HUES48 (cell line): Measurements from ENCODE around the gene MYCBPAP.

Source experiments
- H3K27ac ChIP-seq: one replicate; pipeline ENCODE4 v1.7.0; 2013; ENCODE audit warnings: low read depth, low read length, inconsistent platforms
- H3K27me3 ChIP-seq: 2 replicates; pipeline ENCODE4 v1.6.1; 2013; ENCODE audit warnings: mild to moderate bottlenecking, low read length; ENCODE audit not compliant: control insufficient read depth, insufficient read depth
- H3K36me3 ChIP-seq: 2 replicates; pipeline ENCODE4 v1.6.1; 2013; ENCODE audit warnings: low read length; ENCODE audit not compliant: control insufficient read depth, insufficient read depth
- H3K4me1 ChIP-seq: 2 replicates; pipeline ENCODE4 v1.6.1; 2013; ENCODE audit warnings: mild to moderate bottlenecking, low read length; ENCODE audit not compliant: control insufficient read depth, insufficient read depth
- H3K4me3 ChIP-seq: 2 replicates; pipeline ENCODE4 v1.5.1; 2013; ENCODE audit warnings: mild to moderate bottlenecking, low read depth, low read length
- H3K9ac ChIP-seq: 2 replicates; pipeline ENCODE4 v1.6.1; 2013; ENCODE audit warnings: mild to moderate bottlenecking, low read depth, low read length, moderate library complexity
- H3K9me3 ChIP-seq: 2 replicates; pipeline ENCODE4 v1.6.1; 2013; ENCODE audit warnings: low read length; ENCODE audit not compliant: control insufficient read depth, insufficient read depth

Gene MYCBPAP

GRCh38 chr17:50534222-50534978 lies 26.2 kb downstream of the MYCBPAP start:
- Histone ChIP-seq H3K4me3 (peak overlapping the region; percentile 66), H3K36me3 (no peaks in the 10 kb centered on the region; the same call in 1 of the 2 replicates), H3K4me1 (peaks cover 16% of the 10 kb centered on the region), H3K27ac (no peak overlapping the region), H3K9me3 (no peaks in the 10 kb centered on the region), H3K27me3 (peaks cover 36% of the 10 kb centered on the region), H3K9ac (no peak overlapping the region)

GRCh38 chr17:50534979-50535326 lies 26.7 kb downstream of the MYCBPAP start:
- Histone ChIP-seq H3K27me3 (peaks cover 36% of the 10 kb centered on the region), H3K4me1 (peaks cover 18% of the 10 kb centered on the region), H3K36me3 (no peaks in the 10 kb centered on the region; the same call in 1 of the 2 replicates), H3K9ac (no peak overlapping the region), H3K27ac (no peak overlapping the region), H3K9me3 (no peaks in the 10 kb centered on the region), H3K4me3 (no peak overlapping the region)

DNA sequence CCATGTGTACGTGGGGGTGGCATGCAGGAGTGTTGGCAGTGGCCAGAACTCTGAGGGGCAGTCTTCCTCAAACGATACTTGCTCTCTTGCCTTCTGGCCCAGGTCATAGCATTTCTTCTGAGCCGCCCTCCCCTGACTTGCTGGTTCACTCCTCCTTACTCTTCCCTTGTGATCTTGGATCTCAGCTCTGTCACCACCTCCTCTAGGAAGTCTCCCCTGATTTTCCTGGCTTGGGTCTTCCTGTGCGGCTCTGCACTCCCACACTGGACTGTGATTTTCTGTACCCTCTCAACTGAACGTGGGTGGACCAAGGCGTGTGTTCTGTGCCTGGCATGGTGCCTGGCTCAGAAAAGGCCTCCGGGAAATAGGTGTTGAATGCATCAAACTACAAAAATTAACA lies 27.2 kb downstream of the MYCBPAP start:
- Histone ChIP-seq H3K4me1 (peaks cover 20% of the 10 kb centered on the region), H3K36me3 (no peaks in the 10 kb centered on the region; the same call in 1 of the 2 replicates), H3K9me3 (no peaks in the 10 kb centered on the region), H3K27ac (no peak overlapping the region), H3K4me3 (no peak overlapping the region), H3K27me3 (peaks cover 36% of the 10 kb centered on the region), H3K9ac (no peak overlapping the region)

- H3K4me1 ChIP-seq = peaks cover 17% of the 10 kb centered on the region
- H3K36me3 ChIP-seq = no peaks in the 10 kb centered on the region; the same call in 1 of the 2 replicates
- H3K9ac ChIP-seq = no peak overlapping the region
- H3K27me3 ChIP-seq = peaks cover 36% of the 10 kb centered on the region
- no peaks in the 10 kb centered on the region for H3K9me3 ChIP-seq
- no peak overlapping the region for H3K4me3 ChIP-seq
- H3K27ac ChIP-seq = no peak overlapping the region
These were observed 28.7 kb downstream of the MYCBPAP start for GRCh38 chr17:50536683-50537646.

DNA sequence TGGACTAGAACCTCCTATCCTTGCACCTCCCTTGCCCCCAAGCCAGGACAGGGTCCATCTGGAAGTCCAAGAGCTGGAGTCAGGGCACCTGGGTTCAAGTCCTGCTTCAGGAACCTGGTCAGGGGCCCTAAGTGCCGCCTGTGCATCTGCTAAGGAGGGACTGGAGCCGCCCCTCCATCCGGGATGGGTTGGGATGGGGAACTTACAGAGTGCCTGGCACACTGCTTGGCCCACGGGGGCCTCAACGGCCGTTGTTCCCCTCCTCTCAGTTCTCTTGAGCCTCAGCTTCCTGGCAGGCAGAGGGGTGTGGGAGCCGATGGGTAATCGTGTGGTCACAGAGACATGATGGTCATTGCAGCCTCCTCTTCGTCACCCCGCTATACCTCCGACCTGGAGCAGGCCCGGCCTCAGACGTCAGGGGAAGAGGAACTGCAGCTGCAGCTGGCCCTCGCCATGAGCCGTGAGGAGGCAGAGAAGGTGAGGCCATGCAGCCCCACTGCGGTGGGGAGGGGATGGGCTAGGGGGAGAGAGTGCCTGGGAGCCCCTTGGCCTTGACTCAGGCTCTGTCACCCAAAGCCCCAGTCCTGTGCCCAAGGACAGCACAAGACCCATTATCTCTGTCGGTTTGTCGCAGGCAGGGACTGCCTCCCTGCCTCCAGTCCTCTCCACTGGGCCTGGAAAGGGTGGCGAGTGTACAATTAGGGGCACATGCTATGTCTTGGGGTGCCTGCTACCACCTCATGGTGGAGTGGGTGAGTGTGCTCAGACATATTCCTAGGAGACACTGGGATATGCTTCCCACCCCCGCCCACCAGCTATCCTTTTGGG lies 29.7 kb downstream of the MYCBPAP start:
- H3K36me3 ChIP-seq = no peaks in the 10 kb centered on the region; the same call in 1 of the 2 replicates
- H3K27ac ChIP-seq = no peak overlapping the region
- H3K9me3 ChIP-seq = no peaks in the 10 kb centered on the region
- no peak overlapping the region for H3K4me3 ChIP-seq
- H3K4me1 ChIP-seq = peaks cover 20% of the 10 kb centered on the region
- no peak overlapping the region for H3K9ac ChIP-seq
- H3K27me3 ChIP-seq = peaks cover 26% of the 10 kb centered on the region

- no peak overlapping the region for H3K27ac ChIP-seq
- H3K36me3 ChIP-seq = no peaks in the 10 kb centered on the region; the same call in 1 of the 2 replicates
- no peaks in the 10 kb centered on the region for H3K9me3 ChIP-seq
- H3K4me3 ChIP-seq = no peak overlapping the region
- H3K9ac ChIP-seq = no peak overlapping the region
- H3K4me1 ChIP-seq = peaks cover 23% of the 10 kb centered on the region
- peaks cover 18% of the 10 kb centered on the region for H3K27me3 ChIP-seq
These were observed 30.5 kb downstream of the MYCBPAP start for GRCh38 chr17:50538549-50539410.

DNA sequence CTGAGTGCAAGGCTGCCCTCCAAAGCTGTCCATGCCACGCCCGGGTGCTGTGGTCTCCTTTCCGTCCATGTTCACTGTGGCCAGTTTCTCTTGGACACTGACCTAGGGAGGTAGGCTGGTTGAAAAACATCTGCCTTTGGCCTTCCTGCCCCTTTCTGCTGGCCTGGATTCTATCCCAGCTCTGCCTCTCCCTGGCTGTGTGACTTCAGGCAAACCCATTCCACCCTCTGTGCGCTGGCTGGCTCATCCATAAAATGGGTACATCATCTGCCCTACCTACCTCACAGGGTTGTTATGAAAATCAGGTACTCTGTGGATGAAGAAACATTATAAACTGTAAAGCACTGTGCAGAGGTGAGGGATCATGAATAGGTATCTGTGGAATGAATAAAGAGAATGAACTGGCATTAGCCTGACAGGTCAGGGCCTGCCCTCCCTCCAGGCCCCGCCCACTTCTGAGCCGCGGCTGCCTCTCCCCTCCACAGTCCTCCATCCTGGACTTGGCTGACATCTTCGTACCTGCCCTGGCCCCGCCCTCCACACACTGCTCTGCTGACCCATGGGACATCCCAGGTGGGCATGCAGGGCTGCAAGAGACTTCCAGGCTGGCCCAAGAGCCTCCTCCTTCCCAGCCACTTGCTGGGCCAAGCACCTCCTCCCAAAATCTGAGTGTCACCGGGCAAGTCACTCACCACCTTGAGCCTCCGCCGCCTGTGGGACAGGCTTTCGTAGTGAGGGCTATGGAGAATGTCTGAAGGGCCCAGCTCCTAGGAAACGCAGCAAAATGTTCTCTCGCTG lies 31.7 kb downstream of the MYCBPAP start:
- Histone ChIP-seq H3K9me3 (no peaks in the 10 kb centered on the region), H3K9ac (no peak overlapping the region), H3K4me1 (peaks cover 14% of the 10 kb centered on the region), H3K4me3 (no peak overlapping the region), H3K36me3 (no peaks in the 10 kb centered on the region; the same call in 1 of the 2 replicates), H3K27ac (no peak overlapping the region), H3K27me3 (peaks cover 10% of the 10 kb centered on the region)

GRCh38 chr17:50540560-50541401 lies 32.5 kb downstream of the MYCBPAP start:
- Histone ChIP-seq H3K36me3 (no peaks in the 10 kb centered on the region; the same call in 1 of the 2 replicates), H3K9ac (no peak overlapping the region), H3K27ac (no peak overlapping the region), H3K4me1 (peaks cover 14% of the 10 kb centered on the region), H3K9me3 (no peaks in the 10 kb centered on the region), H3K4me3 (no peak overlapping the region), H3K27me3 (peaks cover 10% of the 10 kb centered on the region)

DNA sequence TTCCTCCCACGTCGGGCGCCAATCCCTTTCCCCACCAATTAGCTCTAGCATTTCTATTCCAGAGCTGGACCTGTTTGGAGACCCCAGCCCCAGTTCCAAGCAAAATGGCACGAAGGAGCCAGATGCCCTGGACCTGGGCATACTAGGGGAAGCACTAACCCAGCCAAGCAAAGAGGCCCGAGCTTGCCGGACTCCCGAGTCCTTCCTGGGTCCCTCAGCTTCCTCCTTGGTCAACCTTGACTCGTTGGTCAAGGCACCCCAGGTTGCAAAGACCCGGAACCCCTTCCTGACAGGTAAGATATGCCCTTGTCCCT lies 33.1 kb downstream of the MYCBPAP start:
- Histone ChIP-seq H3K27me3 (peaks cover 10% of the 10 kb centered on the region), H3K36me3 (no peaks in the 10 kb centered on the region; the same call in 1 of the 2 replicates), H3K4me1 (peaks cover 14% of the 10 kb centered on the region), H3K27ac (no peak overlapping the region), H3K9me3 (no peaks in the 10 kb centered on the region), H3K9ac (no peak overlapping the region), H3K4me3 (peak overlapping the region; percentile 70)
